ENCODE data around the gene ZNF672.
"Not testable (repeated sequence)": the region's sequence is repeated elsewhere in the genome, so short reads cannot be mapped to it uniquely, and the experiment has no call there.

Gene ZNF672

DNA sequence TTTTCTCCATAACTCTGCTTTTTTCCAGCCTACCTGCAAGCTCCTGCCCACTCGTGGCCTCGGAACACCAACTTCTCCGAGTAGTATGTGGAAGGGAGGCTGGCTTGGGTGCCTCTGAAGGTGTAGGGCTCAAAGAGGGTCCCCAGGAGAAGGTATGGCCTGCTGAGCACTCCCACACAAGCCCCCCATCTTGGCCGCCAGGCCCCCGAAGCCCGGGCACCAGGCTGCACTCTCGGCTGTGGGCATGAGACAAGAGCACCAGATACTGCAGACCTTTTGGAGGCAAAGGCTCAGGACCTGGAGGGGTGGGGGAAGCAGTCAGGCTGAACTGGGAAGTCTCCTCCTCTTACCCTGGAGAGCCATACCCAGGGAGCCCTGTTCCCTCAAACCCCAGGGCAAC lies 19.2 kb downstream of the ZNF672 start:
- no peak for DNase-seq

DNA sequence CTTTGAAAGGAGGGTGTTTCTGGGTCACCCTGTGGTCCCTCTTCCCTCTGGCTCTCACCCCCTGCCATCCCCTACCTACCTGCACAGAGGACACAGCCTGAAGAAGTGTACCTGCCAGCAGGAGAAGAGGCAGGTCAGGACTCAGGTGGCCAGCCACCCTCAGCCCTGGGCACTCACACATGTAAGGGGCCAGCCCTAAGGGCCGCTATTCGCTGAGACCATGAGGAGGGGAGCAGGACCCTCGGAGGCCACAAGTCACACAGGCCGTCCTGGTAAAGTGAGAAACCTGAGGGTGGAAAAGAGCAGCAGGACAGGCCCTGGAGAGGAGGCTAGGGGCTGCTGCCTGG lies 19.7 kb downstream of the ZNF672 start:
- DNase-seq = no peak

DNA sequence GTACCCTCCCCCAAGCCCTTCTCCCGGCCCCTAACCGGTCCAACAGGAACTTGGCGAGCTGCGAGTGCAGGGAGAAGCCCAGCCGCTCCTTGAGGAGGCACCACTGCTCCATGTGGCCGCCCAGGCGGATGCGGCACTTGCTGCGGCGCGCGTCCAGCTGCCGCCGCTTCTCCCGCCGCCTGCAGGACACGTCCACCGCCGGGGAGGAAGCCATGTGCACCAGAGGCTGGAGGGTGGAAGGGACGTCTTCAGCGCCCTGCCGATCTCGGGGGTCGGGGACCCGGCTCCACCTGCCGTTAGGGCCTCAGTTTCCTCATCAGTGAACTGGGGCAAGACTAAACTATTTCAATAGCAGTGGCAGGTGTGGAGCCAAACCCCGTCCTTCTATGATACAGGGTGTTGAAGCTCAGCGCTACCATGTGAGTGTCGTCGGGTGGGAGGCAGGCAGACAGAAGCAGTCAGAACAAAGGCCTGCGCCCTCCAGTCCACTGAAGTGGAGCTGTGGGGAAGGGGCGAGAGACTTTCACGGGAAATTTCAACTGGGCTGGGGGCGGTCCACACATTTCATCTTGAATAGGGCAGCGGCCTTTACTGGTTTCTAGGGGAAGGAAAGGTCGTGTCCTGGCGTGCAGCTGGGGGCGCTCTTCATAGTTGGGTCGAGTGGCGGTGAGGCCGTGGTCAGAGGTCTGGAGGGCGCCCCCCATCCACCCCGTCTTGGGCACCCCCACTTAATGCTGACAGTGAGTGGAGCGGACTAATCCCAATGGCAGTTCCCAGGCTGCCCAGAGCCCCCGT lies 20.3 kb downstream of the ZNF672 start:
- DNase-seq = peak; percentile 43

DNA sequence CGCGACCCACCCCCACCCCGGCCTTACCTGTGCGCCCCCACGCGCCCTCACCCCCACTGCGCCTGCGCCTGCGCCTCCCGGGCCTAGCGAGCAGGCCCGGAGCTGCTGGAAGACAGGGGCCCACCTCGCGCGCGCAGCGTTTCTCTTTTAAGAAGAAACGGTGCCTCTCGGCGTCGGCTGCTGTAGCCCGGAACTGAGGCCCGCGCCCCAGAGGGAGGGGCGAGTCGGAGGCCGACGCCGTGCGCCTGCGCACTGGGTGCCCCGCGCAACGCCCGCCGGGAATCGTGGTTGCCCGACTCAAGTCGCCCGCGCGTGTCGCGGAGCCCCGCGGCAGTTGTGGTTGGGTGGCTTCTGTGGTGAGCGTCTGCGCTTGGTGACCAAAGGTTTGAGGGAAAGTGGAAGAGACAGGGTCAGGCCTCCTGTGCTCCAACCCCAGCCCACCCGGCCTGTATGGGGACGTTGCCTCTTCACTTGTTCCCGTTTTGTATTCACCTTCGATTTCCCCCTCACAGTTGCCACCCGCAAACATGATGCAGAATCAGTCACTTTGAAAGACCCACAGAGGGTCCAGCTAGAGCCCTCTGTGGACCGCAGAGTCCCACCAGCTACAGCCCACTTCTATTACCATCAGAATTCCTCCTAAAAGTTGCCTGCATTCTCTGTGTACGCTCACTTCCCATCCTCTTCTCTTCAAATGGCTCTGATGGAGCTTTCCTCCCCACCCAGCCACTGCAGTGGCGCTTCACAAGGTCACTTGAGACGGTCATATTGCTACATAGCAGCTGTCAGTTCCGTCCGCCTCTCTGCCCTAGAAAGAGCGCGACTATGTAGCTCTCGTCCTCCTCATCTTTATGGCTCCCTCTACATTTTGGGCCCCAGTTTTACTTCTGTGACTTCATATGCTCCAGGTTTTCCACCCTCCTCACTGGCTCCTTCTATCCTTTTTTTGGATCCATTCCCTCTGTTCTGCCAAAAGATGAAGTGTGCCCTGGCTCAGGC lies 21.2 kb downstream of the ZNF672 start, which contains the start of gene ZNF692:
Gene ZNF692, minus strand, starts transcription at position 195 of the 999 bp plus-strand sequence. CDS start 776 bp downstream, outside the sequence.
- peak; percentile 98 for DNase-seq

DNA sequence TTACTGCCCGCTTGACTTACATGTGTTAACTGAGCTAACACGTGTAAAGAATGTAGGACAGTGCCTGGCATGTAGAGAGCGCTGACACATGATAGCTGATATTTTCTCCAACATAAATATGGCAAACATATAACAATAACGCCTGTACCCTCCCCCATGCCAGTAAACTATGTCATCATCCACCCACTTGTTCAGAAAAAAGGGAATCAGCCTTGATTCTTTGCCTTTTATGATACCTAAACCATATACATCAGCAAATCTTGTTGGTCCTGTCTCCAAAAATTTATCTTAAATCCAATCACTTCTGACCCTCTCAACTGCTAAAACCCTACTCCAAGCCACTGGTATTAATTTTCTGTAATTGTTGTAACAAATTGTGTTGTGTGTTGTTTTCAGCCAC lies 22.0 kb downstream of the ZNF672 start:
- no peak for DNase-seq

DNA sequence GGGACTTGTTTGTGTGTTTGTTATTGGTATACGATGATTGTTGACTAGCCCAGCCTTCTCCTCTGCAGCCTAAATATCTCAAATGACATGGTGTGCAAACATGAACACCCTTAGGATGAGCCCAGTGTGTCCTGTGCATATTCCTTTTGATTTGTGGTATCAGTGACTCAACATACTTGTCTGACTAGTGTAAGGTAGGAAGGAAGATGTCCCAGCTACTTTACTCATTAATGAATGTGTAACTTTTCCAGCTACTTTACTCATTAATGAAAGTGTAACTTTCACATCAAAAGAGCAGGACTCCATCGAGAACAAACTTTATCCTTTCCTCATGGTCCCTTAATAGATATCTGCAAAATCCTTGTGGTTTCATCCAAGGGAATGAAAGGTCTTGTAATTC lies 23.6 kb downstream of the ZNF672 start:
- DNase-seq = no peak

DNA sequence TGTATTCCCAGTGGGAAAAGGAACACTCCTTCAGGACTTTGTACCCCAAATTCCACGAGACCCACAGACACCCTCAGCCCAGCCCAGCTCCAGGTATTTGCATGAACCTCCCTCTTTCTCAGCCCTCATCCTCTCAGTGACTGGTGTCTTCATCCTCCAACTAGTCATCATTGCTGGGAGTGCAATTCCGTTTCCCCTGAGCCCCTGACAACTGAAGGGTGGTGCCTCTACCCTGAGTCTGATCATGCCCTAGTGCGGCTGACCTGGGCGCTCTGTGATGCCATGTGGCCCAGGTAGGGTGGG lies 24.6 kb downstream of the ZNF672 start:
- no peak for DNase-seq

DNA sequence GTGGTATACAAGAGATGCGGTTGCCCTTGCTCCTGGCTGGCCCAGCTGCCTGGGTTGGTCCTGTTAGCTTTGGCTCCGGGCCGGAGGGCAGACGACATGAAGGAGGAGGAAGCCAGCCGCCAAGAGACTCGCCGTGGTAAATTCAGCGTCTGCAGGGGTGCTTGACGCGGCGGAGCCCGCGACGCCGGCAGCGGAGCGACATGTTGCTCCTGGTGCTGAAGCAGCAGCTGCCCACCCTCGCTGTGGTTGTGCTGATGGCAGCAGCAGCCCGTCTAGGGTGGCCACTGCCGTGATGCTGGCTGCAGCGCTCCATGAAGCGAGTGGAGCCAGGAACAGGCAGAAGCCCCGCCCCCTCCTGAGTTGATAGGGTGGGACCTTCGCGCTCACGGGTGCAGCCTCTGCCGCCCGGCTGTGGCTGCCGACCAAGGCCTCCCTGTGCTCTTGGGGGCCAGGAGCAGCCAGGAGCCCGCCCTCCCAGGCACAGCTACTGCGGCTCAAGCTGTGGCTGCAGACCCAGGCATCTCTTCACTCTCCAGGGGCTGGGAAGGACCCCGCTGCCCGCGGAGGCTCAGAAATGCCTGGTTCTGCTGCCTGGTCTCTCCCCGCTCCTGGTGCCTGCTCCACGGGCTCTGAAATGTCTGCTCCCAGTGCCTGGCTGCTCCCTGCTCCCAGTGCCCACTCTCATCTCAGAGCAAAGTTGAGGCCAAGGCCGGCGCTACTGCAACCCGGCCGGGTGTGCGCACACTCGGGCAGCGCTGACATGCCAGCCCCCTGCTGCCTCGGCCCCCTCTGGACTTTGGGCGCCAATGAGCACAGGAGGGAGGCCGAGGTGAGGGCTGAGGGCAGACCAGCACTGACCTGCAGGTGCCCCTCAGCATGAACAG lies 25.2 kb downstream of the ZNF672 start:
- DNase-seq = peak; percentile 92

DNA sequence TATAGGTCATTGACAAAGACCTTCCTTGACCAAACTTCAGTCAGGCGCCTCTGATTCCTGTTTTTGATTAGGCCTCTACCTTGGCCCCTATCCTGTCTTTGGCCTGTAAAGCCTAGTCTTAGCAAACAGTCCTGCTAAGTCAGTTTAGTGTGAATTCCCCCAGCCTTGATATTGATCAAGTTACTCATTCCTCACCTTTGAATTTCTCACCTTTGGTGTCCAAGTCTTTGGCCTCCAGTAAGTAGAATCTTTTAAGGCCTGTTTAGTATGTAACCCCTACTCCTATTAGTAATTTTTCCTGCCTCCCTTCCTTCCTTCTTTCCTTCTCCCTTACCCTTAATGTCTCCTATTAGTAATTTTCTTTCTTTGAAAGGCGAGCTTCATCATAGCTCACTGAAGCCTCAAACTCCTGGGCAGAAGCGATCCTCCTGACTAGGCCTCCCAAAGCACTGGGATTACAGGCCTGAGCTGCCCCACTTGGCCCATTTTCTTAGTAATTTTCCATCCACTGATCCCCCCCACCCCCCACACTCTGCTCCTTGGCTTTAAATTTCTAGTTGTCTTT lies 33.9 kb downstream of the ZNF672 start:
- DNase-seq = no peak

DNA sequence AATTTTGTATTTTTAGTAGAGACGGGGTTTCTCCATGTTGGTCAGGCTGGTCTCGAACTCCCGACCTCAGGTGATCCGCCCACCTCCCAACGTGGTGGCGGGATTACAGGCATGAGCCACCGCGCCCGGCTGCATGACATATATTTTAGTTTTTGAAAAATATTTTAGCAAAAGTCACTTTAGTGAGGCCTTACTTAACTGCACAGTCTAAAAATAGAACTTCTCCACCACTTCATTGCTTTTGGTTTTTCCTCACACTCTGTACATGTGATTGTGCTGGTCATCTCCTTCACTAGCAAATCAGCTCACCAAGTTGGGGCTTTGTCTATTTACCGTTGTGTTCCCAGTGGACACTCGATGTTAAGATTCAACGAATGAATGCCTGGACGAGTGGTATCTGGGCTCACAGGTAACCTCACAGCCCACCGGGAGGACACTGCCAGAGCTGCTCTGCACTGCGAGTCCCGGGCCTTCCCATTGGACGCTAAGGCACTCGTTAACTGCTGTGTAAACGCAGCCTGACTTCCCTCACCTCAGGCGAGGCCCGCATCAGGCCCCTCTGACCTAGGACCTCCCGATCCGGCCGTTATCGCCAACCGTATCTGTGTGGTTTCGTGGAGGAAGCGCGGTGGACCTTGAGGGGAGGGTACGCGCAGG lies 34.9 kb downstream of the ZNF672 start:
- DNase-seq = peak; percentile 54

DNA sequence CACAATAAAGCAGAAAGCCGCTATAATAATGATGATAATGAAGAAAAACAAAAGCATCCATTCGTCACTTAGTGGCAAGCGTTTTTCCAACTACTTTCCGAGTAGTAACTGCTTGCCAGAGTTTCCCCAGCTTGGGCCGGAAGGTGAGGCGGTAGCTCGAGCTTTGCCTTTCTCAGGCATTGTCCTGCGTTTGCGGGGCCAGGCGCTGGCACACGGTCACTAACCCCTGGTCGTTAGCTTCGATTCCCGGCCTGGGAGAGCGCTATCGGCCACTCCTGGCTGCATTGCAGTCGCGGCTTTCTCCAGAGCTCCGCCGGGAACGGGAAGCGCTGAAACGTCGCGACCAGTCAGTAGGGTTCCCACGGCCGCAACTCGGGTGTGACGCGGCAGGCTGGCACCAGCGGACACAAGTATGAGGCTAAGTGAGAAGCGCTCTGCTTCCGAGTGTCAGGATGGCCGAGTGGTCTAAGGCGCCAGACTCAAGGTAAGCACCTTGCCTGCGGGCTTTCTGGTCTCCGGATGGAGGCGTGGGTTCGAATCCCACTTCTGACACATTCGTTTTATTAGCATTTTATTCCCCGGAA lies 35.5 kb downstream of the ZNF672 start:
- DNase-seq = peak; percentile 90

DNA sequence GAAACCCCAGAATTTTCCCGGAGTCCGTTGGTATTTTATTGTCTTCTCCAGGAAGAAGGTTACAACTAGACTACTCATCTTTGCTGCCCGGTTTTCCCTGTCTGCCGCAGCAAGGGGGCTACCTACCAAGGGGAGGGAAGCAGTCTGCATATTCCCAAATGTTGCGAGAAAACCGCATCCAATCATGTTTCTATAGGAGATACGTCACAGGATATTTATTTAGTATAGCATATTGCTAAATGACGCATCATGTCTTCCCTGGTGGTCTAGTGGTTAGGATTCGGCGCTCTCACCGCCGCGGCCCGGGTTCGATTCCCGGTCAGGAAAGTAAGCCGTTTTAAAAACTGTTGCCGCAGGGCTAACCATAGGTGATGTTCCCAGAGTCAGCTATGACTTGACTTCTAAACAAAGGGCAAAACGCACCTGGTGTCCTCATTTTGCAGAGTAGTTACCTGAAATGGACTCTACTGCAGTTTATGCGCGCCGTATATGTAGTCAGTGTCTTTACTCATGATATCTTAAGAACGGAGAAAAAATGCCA lies 36.0 kb downstream of the ZNF672 start:
- DNase-seq = peak; percentile 84

DNA sequence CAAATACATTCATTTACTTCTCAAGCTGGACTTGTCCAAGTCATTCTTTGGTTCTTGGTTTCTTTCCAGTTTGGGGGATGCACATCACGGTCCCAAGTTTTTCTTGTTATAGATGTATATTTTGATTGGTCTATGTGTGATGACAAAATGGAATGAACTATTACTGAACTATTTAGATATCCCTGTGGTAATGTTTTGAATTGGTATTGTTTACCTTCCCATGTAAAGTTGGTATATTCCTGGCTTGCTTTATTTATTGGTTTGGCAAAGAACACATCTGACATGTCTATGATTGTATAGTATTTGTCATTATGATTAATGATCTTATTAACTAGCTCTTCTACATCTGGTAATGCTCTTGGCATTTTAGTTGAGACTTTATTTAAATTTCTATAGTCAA lies 43.2 kb downstream of the ZNF672 start:
- no peak for DNase-seq

DNA sequence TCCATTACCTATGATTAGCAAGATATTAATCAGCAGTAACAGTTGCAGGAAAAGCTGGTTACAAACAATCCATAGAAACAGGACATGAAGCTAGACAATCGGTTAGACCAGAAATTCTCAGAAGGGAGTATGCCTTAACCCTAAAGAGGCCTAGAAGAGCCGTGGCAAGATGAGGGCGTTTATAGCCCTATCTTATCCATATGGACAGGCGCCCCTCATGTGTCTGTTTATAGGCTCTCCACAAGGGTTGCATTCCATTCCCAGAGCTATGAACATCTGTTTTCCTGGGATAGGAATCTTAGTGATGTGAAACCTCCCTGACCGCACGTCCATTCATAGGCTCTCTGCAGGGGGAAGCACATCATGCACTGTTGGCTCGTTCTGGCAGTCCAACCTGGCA lies 44.4 kb downstream of the ZNF672 start:
- DNase-seq = not testable (repeated sequence)

DNA sequence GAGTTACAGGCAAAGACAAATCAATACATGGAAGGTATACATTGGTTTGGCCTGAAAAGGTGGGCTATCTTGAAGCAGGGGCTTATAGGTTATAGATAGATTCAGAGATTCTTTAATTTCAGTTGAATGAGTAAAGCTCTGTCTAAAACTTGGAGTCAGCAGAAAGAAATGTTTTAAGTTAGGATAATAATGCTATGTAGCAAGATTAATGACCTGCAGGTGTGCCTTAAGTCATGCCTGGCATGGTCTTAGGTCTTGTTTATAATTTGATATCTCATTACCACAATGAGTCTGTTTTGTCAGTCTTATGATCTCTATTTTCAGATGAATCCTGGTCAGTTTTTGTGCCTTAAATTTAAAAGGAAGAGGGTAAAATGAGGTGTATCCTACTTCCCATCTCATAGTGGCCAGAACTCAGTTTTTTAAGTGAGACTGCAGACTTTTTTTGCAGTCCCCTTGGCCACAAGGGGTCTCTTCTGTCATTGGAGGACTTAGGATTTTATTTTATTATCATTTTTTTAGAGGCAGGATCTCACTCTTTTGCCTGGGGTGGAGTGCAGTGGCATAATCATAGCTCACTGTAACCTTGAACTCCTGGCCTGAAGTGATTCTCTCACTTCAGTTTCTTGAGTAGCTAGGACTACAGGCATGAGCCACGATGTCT lies 46.7 kb downstream of the ZNF672 start:
- DNase-seq = no peak

DNA sequence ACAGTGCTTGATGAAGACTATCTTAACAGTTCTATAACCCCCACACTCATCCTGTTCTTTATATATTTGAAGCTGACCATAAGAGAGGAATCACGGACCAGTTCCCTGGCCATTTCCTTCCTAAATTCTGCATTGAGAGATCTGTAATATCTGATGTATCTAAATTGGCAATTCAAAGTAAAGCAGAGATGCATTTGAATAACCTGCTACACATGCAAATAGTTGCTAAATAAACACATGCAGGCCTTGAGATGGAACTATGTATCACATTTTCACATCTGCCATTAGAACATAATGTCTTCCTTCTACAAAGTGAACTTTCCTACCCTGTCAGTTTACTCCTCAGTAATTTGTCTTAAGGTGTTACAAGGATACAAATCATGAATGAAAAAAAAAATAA lies 47.6 kb downstream of the ZNF672 start:
- no peak for DNase-seq

DNA sequence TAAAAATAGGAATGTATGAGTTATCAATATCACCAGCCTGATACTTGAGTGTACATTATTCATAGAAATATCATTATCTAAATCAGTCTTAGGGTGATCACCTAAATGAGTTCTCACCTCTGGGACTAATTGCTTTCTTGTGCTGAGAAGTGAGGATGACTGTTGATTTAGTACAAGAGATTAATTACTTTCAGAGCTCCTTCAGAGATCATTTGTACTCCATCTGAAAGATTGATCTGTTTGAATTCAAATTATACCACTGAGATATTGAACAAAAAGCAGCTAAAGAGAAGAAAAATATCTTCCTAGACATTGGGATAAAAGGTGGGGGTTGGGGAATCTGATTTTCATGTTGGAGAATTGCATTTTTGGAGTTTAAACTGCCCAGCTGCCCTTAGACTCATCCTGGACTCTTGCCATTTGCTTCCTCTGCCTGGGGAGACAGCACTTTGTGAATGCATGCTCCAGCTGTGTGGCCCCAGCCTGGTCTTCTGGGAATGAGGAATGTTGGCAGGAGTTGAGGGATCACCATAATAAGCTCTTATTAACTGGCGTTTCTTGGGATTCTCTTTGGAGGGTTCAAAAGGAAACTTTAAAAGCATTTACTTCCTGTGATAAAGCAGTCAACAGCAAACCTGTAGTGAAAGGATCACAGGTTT lies 48.3 kb downstream of the ZNF672 start:
- DNase-seq = no peak

DNA sequence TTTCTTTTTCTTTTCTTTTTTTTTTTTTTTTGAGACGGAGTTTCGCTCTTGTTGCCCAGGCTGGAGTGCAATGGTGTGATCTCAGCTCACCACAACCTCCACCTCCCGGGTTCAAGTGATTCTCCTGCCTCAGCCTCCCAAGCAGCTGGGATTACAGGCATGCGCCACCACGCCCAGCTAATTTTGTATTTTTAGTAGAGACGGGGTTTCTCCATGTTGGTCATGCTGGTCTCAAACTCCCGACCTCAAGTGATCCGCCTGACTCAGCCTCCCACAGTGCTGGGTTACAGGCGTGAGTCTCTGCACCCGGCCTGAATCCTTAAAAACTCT lies 51.9 kb downstream of the ZNF672 start:
- not testable (repeated sequence) for DNase-seq

DNA sequence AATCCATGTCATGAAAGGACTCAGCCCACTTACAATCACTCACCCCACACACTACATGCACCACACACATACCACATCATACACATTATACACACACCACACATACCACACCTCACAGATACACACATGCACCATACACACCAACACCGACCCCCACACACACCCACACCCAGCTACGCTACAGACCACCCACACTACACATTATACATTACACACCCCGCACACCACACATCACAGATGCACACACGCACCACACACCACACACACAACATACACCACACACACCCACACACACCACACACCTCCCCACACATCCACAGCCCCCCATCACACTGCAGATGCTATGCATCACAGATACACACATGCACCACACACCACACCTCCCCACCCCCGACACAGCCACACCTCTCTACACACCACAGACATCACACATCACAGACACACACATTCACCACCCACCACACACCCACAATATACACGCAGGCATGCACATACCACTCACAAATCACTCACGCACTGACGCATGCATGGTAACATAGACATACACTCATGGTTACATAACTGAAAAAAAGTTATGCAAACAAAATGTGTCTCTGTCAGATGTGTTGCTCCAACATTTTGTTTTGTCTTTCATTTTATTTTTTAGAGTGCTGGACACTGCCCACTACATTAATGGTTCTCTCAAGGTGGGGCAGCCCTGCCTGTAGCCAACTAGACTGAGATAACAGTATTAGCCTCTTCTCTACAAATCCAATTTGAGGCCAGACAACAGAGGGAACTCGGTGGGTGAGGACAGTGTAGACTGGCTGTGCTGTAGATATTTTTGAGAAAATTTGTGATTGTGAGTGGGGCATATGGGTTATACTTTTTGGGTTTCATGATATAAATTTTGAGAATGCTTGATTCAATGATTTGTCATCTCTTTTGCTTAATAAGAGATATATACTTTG lies 52.8 kb downstream of the ZNF672 start:
- DNase-seq = no peak

All from CD4-positive, alpha-beta T cell treated with Interleukin-17A for 4 hours (primary cell).